Central memory CD8-positive, alpha-beta T cell (primary cell): ENCODE results near the gene FEM1B.

Source experiments
- ATAC-seq: fragments of 150-1000 bp; cut with Tn5 transposase; replicated peaks from 2 replicates; pipeline ENCODE4 v1.10.0; 2022; ENCODE audit warnings: mild to moderate bottlenecking, moderate FRiP score, moderate number of reproducible peaks; ENCODE audit not compliant: poor library complexity, severe bottlenecking; ENCODE audit errors: extremely low read depth
- DNase-seq, 2 donors: peaks; one replicate each; pipeline ENCODE4 v3.0.0; 2021; ENCODE audit warnings: low spot score in 2 of 2
- H3K27ac Mint-ChIP-seq: one replicate; pipeline ENCODE4 v1.8.0; 2022; ENCODE audit warnings: low read depth, mild to moderate bottlenecking, moderate library complexity, mixed read lengths
- H3K27me3 Mint-ChIP-seq: one replicate; pipeline ENCODE4 v1.8.0; 2022; ENCODE audit warnings: mixed read lengths
- H3K36me3 Mint-ChIP-seq: one replicate; pipeline ENCODE4 v1.8.0; 2022; ENCODE audit warnings: mild to moderate bottlenecking, moderate library complexity, mixed read lengths; ENCODE audit not compliant: insufficient read depth
- H3K4me1 Mint-ChIP-seq: one replicate; pipeline ENCODE4 v1.8.0; 2022; ENCODE audit warnings: mixed read lengths
- H3K4me3 Mint-ChIP-seq: one replicate; pipeline ENCODE4 v1.8.0; 2022; ENCODE audit warnings: mild to moderate bottlenecking, moderate library complexity, mixed read lengths
- H3K9me3 Mint-ChIP-seq: one replicate; pipeline ENCODE4 v1.8.0; 2022; ENCODE audit warnings: mixed read lengths

Gene FEM1B

DNA sequence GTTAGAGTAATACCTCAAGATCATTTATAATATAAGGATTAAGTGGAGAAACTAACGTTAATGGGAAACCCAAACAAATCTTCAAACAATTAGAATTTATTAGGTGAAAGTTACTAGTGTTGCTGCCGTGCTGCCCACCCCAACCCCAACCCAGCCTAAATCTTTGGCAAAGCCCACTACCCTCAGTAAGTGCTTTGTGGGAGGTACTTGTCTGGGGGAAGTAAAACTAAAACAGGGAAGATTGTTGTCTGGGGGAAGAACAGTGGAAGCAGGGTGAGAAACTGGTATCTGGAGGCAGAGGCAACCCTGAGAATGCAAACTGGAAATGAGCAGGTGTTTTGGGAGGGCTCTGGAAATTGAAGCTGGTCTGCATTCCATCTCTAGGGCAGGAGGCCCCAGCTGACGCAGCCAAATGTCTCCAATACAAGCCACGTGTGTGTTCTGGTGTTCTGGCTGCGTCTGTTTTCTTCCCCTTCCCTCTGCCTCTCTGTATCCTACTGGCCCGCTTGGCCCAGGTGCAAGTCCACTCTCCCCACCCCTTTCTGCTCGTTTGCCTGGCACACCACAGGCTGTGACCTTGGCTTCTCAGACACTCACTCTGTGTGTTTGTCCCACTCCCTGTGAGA, 32.7 kb downstream of the FEM1B start:
- Mint-ChIP-seq H3K4me1 (peaks cover 10% of the 10 kb centered on the region), H3K27ac (no peak overlapping the region), H3K4me3 (no peak overlapping the region), H3K36me3 (no peaks in the 10 kb centered on the region), H3K9me3 (no peaks in the 10 kb centered on the region), H3K27me3 (peaks cover 56% of the 10 kb centered on the region)
- ATAC-seq (no peak), DNase-seq (no peak)

DNA sequence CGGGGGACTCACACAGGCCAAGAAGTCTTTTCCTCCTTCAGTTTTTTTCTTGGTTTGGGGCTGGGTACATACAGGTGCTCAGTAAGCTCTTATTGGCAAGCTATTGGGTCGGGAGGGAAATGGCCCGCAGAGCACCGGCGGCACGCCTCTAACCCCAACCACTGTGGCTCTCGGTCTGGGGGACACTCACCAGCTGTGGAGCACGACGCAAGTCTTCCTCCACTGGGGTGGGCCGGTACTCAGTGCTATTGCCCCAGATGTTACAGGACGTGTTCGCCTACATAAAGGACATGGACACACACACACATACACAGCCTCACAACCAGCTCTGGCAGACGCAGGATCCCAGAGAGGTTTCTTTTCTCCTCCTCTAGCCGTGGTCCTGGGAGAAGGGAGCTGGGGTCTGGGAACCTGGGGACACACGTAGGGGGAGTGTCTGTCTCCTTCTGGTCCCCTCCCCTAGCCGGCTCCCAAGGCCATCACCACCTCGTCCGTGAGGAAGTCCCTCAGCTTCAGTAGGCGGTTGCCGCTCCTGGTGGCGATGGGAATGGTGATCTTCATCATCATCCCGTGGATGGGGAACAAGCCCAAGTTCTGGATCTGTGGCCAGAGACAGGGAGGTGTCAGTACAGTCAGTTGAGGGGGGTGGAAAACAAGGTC, 33.4 kb downstream of the FEM1B start:
- ATAC-seq, result no peak
- H3K27ac Mint-ChIP-seq, result no peak overlapping the region
- DNase-seq, result no peak
- H3K27me3 Mint-ChIP-seq, result peaks cover 60% of the 10 kb centered on the region
- H3K4me3 Mint-ChIP-seq, result no peak overlapping the region
- no peaks in the 10 kb centered on the region for H3K36me3 Mint-ChIP-seq
- peaks cover 10% of the 10 kb centered on the region for H3K4me1 Mint-ChIP-seq
- H3K9me3 Mint-ChIP-seq, result no peaks in the 10 kb centered on the region

DNA sequence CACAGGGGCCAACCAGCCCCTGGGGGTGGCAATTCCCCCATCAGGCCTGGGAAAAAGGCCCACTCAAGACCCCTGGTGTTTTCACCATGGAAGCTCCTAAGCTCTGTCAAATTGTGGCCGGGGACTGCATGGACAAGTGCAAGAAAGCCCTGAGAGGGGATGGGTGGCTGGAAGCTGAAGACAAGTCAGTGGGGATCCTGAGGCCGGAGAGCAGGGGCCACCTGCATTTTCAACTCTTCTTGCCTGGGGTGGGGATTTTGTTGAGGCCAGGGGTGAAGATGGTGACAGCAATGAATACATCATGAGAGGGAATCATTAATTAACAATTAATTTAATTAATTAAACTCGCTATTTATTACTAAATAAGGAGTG, 33.9 kb downstream of the FEM1B start:
- ATAC-seq, result no peak

DNA sequence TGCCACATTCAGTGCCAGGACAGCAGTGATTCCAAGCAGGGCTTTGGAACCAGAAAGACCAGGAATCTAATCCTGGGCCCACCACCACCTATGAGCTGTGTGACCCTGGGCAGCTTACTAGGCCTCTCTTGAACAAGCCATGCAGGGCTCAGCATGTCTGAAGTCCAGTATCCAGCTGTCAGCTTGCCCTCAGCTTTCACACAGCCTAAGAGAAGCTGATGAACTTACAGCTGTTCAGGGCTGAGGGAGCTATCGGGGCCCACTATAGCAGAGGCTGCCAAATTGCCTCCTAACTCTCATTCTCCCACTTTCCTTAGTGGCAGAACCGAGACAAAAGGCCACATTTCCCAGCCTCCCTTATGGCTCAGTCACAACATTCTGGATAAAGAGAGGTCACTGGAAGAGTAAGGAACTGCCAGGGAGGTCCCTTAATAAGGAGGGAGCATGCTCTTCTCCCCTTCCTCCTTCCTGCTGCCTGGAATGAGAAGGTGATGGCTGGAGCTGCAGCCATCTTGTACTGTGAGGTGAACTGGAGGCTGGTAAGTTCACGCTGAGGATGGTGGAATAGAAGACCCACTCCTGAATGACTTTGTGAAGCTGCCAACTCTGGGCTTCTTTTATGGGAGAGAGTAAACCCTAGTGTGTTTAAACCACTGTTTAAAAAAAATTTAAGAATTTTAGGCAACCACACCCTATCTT, 34.5 kb downstream of the FEM1B start:
- DNase-seq (no peak), ATAC-seq (no peak)
- Mint-ChIP-seq H3K9me3 (no peaks in the 10 kb centered on the region), H3K27me3 (peaks cover 60% of the 10 kb centered on the region), H3K4me3 (no peak overlapping the region), H3K27ac (no peak overlapping the region), H3K36me3 (no peaks in the 10 kb centered on the region), H3K4me1 (peaks cover under 1% of the 10 kb centered on the region)

More for the DNA sequence above, 33.9 kb downstream of the FEM1B start:
- Mint-ChIP-seq H3K9me3 (no peaks in the 10 kb centered on the region), H3K4me1 (peaks cover 6% of the 10 kb centered on the region), H3K4me3 (no peak overlapping the region), H3K27ac (no peak overlapping the region), H3K36me3 (no peaks in the 10 kb centered on the region), H3K27me3 (peaks cover 60% of the 10 kb centered on the region)
- no peak for DNase-seq

DNA sequence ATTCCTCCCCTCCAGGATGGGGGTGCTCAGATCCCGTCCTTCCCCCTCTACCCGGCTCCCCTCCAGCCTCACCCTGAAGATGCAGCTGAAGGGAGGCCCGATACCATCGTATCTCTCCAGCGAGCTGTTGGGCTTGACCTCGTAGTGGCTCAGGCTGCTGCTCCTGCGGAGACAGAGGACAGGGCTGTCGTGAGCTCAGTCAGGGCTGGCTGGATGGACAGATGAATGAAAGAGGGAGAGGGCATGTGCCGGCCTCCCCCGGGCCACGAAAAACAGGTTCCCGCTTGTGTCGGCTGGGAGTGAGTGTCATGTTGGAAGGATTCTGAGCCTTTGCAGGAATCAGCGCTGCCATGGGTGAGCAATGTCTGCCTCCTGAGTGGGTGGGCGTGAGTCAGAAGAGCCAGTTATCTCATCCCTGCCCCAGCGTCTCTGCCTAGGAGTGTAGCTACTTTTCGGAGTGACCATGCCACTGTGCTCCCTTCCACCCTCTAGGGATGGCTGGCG, 35.2 kb downstream of the FEM1B start:
- ATAC-seq (no peak), DNase-seq (no peak)
- no peaks in the 10 kb centered on the region for H3K36me3 Mint-ChIP-seq
- H3K4me1 Mint-ChIP-seq, result no peaks in the 10 kb centered on the region
- peaks cover 60% of the 10 kb centered on the region for H3K27me3 Mint-ChIP-seq
- no peaks in the 10 kb centered on the region for H3K9me3 Mint-ChIP-seq
- no peak overlapping the region for H3K27ac Mint-ChIP-seq
- no peak overlapping the region for H3K4me3 Mint-ChIP-seq

DNA sequence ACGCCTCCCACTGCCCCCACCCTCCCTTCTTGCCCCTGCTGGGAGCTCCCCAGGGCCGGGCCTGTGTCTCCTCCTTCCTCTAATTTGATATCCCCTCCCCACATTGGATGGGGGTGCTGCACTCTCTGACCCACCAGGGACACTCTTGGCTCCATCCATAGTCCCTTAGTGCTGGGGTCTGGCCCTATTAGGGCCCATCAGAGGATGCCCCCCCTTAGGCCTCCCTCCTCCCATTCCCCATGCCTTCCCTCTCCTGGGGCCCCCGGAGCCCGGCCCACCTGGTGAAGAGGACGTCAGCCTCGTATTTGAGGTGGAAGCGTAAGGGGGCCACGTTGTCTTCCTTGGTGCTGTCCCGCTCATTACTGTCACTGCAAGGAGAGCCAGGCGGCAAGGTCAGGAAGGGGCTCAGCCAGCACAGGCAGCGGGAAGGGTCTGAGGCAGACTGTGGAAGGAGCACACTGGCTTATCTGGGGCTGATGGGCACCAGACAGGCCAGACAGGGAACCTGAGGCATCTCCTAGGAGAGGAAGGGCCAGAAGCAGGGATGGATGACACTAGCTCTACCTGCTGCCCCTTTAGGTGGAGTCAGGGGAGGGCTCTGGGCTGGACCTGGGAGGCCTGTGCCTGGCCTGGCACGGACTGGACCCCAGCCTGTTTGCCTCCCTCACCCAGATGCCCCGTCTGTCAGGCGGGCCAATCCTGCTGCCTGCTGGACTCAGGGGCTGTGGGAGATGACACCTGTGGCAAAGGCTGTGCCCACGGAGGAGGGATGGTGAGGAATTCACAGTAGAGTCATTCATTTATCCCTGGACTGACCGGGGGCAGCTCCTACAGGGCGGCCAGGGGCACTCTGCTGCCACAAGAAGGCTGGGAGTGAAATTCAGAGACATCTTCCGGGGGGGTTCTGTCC, 36.2 kb downstream of the FEM1B start:
- DNase-seq (no peak), ATAC-seq (no peak)
- no peaks in the 10 kb centered on the region for H3K9me3 Mint-ChIP-seq
- H3K4me3 Mint-ChIP-seq, result no peak overlapping the region
- H3K4me1 Mint-ChIP-seq, result no peaks in the 10 kb centered on the region
- no peak overlapping the region for H3K27ac Mint-ChIP-seq
- no peaks in the 10 kb centered on the region for H3K36me3 Mint-ChIP-seq
- H3K27me3 Mint-ChIP-seq, result peaks cover 60% of the 10 kb centered on the region

DNA sequence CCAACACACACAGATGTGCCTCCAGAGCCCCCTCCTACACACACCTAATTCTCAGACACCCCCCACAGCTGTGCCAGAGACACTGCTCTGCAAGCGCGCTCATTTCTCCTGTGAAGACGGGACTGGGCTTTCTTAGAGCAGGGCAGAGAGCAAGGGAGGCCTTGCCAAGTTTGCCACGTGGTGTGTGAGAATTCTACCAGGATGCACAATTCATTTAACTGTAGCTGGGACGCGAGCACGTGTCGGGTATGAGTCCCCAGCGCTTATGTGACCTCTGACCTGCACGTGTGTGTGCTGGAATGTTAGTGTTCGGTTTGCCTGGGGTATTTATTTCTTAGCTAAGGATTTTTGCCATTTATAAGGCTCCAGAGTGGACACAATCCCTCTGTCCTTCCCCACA, 37.0 kb downstream of the FEM1B start:
- peaks cover 60% of the 10 kb centered on the region for H3K27me3 Mint-ChIP-seq
- ATAC-seq (no peak), DNase-seq (no peak)
- H3K9me3 Mint-ChIP-seq, result no peaks in the 10 kb centered on the region
- H3K36me3 Mint-ChIP-seq, result no peaks in the 10 kb centered on the region
- H3K4me1 Mint-ChIP-seq, result no peaks in the 10 kb centered on the region
- H3K4me3 Mint-ChIP-seq, result no peak overlapping the region
- H3K27ac Mint-ChIP-seq, result no peak overlapping the region

DNA sequence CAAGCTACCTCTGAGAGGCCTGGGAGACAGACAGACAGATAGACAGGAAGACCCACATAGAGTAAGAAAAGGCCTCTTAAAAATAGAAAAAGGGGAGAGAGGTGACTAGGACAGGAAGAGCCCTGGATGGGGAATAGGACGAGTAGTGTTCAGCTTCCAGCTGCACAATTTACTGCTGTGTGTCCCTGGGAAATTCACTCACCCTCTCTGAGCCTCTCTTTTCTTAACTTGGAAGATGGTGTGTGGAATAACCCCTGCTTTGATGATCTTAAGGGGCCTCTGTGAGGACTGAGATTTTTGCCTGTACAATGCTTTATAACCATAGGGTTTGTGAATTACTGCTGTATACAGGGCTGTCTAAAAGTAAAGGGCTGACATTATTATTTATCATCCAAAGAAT, 37.5 kb downstream of the FEM1B start:
- Mint-ChIP-seq H3K27me3 (peaks cover 60% of the 10 kb centered on the region), H3K36me3 (no peaks in the 10 kb centered on the region), H3K9me3 (no peaks in the 10 kb centered on the region), H3K4me3 (no peak overlapping the region), H3K4me1 (no peaks in the 10 kb centered on the region), H3K27ac (no peak overlapping the region)
- no peak for ATAC-seq
- no peak for DNase-seq

DNA sequence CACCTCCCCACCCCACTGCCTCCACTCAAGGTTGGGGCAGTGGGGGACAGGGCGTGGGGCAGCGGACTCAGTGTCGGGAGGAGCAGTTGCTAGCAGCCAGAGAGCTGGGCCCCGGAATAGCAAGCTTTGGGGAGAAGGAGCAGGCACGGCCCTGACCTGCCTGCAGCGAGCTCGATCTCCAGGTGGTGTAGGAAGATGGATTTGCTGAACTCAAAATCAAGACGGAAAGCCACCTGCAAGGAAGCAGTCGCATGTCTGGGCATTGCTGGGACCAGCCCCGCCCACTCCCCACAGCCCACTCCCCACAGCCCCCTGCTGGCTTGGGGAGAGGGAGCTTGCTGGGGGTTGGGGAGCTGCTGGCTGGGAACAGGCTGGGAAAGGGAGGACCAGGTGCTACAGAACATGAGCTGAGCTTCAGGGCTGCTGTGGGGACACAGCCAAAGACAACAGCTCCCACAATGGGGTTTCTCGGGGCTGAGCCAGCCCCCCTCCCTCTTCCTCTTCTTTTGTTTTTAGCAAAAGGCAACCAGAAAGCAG, 38.0 kb downstream of the FEM1B start:
- Mint-ChIP-seq H3K9me3 (no peaks in the 10 kb centered on the region), H3K27ac (no peak overlapping the region), H3K27me3 (peaks cover 60% of the 10 kb centered on the region), H3K36me3 (no peaks in the 10 kb centered on the region), H3K4me3 (no peak overlapping the region), H3K4me1 (no peaks in the 10 kb centered on the region)
- no peak for DNase-seq
- no peak for ATAC-seq

DNA sequence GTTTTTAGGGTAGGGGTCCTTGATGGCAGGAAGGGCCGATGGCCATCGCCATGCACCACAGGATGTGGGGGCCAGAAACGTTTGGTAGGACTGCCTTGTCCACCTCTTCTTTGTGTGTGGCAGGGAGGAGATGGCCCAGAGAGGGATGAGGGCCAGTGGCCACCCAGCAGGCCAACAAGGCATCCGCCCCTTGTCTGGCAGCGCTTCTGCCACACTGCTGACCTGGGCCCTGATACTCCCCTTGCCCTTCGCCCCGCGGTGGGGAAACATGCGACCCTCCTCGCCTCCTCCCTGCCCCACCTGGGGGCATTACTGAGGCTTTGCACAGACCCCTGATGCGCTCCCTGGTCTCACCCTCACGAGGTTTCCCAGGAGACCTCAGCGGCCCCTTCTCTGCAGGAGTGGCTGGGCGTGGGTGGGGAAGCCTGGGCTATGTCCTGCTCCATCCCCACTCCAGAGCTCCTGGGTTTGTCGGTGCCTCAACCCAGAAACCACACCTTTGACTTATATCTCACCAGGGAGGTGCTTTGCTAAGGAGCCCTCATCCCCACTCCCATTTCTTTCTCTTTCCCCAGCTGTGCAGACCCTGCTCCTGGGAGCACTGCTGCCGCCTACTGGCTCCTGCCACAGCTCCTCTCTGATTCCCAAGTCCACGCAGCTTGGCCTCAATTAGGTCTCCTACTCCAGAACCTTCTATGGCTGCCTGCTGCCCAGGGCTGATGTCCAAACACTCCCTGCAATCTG, 38.7 kb downstream of the FEM1B start:
- Mint-ChIP-seq H3K4me1 (no peaks in the 10 kb centered on the region), H3K36me3 (no peaks in the 10 kb centered on the region), H3K9me3 (no peaks in the 10 kb centered on the region), H3K4me3 (no peak overlapping the region), H3K27ac (no peak overlapping the region), H3K27me3 (peaks cover 53% of the 10 kb centered on the region)
- ATAC-seq, result no peak
- no peak for DNase-seq

DNA sequence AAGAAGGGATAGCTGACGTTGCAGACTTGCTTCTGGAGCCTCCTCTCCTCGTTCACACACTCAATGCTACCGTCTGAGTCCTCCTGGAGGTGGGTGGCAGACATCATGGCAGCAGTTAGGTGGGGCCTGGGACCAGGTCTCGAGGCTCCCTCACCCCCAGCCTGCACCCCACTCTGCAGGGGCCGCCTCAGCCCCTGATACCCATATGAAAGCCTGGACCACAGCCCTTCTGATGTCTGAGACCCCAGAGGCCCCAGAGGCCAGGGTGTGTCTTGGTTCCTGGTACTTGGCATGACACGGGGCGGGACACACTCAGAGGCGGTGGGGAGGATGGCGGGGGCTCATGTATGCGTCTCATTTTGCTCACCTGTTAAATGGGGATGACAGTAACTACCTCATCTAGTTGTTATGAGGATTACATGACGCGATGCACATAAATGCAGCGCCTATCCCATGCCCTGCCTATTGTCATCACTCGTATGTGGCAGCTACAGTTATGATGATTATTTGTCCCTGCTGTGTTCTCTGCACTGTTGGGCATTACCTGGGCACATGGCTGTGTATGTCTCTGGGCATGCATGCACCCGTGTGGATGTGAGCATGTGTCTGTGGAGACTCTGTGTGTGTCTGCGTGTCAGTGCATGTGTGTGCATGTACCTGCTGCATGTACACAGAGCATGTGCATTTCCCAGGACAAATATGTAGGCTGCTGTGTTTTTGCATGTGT, 39.9 kb downstream of the FEM1B start:
- Mint-ChIP-seq H3K4me1 (no peaks in the 10 kb centered on the region), H3K9me3 (no peaks in the 10 kb centered on the region), H3K27me3 (peaks cover 58% of the 10 kb centered on the region), H3K4me3 (no peak overlapping the region), H3K36me3 (no peaks in the 10 kb centered on the region), H3K27ac (no peak overlapping the region)
- ATAC-seq (no peak), DNase-seq (no peak)
